Lower leg skin (tissue), 4 donors: ENCODE data around the gene SLC44A2. TPM values are rescaled to one million over a fixed set of nuclear protein-coding genes. Genes with fewer than 3 reads are reported as not detected.
"Not testable (repeated sequence)": the region's sequence is repeated elsewhere in the genome, so short reads cannot be mapped to it uniquely, and the experiment has no call there.

Source experiments
- DNase-seq, 2 donors: peaks; one replicate each; pipeline ENCODE4 v3.0.0-alpha.2; 2019; ENCODE audit warnings: low spot score in 2 of 2
- H3K4me3 ChIP-seq: fragments of 200-600 bp; sonication (generic); 2 replicates; pipeline ENCODE4 v1.5.1; 2017; ENCODE audit warnings: mild to moderate bottlenecking, low read depth; ENCODE audit not compliant: poor library complexity, severe bottlenecking
- POLR2A ChIP-seq, 2 donors: fragments of 450-650 bp; IDR thresholded peaks; one replicate each; pipeline ENCODE4 v1.6.1; 2016 to 2017; ENCODE audit warnings: antibody characterized with exemption in 2 of 2, mild to moderate bottlenecking in 1 of 2, moderate library complexity in 1 of 2
- WGBS, 2 donors: methylation state at CpG; one replicate each; pipeline ENCODE4 v1.1.5; 2018; 5-methylcytosine and 5-hydroxymethylcytosine counted together
- intact Hi-C: fragments of 100-400 bp; cut with DNase I; formaldehyde crosslinking; loops from one replicate; pipeline ENCODE4 v1.15.0; 2023; ENCODE audit warnings: low total_unique reads
- total RNA-seq, 4 donors: library from RNA; depleted of rRNA; stranded (reverse); fragments of >200 nt; gene quantifications; one replicate each; pipeline ENCODE4 v1.1.0, GENCODE V29; 2016
- TF ChIP-seq, protein P1 (sequence below), 3 donors: fragments of 450-650 bp; IDR thresholded peaks; one replicate each; pipeline ENCODE4 v1.5.1; 2016; ENCODE audit warnings: antibody characterized with exemption in 3 of 3, mild to moderate bottlenecking in 3 of 3, moderate library complexity in 2 of 3

Gene SLC44A2
- total RNA-seq, 4 donors from 2014 or later: 100 to 180 (median 129) TPM

- 4 to 5% methylated on average over 16 of the region's 16 CpGs for WGBS, 2 donors
- TF ChIP-seq, protein P1, sequence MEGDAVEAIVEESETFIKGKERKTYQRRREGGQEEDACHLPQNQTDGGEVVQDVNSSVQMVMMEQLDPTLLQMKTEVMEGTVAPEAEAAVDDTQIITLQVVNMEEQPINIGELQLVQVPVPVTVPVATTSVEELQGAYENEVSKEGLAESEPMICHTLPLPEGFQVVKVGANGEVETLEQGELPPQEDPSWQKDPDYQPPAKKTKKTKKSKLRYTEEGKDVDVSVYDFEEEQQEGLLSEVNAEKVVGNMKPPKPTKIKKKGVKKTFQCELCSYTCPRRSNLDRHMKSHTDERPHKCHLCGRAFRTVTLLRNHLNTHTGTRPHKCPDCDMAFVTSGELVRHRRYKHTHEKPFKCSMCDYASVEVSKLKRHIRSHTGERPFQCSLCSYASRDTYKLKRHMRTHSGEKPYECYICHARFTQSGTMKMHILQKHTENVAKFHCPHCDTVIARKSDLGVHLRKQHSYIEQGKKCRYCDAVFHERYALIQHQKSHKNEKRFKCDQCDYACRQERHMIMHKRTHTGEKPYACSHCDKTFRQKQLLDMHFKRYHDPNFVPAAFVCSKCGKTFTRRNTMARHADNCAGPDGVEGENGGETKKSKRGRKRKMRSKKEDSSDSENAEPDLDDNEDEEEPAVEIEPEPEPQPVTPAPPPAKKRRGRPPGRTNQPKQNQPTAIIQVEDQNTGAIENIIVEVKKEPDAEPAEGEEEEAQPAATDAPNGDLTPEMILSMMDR (IDR thresholded peaks at IDR 0.05): no peak
- no peak for TF ChIP-seq POLR2A (IDR thresholded peaks at IDR 0.05)
- no peak overlapping the region for H3K4me3 ChIP-seq
- intact Hi-C loops: no loop called here
- DNase-seq: no peak
Measured at GRCh38 chr19:10655457-10656312, 30.3 kb downstream of the SLC44A2 start.

DNA sequence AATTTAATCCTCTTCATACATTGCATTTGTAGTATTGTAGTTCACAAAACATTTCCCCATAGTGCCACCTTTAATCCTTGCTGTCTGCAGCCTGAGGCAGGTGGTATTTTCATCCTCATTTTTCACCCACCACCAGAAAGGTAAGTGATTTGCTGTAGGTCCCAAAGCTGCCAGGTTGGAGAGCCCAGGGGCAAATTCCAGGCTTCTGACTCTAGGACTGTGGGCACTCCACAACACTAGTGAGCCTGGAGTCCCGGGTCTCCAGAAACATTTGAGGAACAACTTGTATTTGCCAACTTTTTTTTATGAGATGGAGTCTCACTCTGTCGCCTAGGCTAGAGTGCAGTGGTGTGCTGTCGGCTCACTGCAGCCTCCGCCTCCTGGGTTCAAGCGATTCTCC is 35.0 kb downstream of the SLC44A2 start:
- DNase-seq: no peak
- WGBS, 2 donors: 67 to 76% methylated on average over 5 of the region's 5 CpGs
- TF ChIP-seq, protein P1 (IDR thresholded peaks at IDR 0.05): no peak
- TF ChIP-seq POLR2A (IDR thresholded peaks at IDR 0.05): no peak
- intact Hi-C loops: no loop called here
- H3K4me3 ChIP-seq: no peak overlapping the region

DNA sequence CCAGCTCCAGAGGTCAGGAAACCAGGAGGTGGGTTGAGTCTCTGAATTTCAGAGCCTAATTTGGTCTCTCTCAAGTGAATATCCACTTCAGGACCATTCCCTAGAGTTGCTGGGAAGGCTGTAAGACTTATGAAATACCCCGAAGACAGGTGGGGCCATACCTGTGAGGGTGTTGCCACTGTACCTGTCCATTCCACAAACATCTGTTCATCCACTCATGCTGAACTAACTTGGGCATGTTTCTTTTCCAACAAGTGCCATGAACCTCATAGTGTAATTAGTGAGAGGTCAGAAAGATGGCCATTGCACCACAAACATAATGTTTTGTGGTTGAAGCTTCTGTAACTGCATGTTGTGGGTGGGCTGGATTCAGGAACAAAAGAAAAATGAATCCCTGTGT is 36.6 kb downstream of the SLC44A2 start:
- WGBS, 2 donors: 60 to 78% methylated on average over 1 of the region's 1 CpG
- TF ChIP-seq POLR2A (IDR thresholded peaks at IDR 0.05): no peak
- TF ChIP-seq, protein P1 (IDR thresholded peaks at IDR 0.05): no peak

GRCh38 chr19:10662384-10663251 is 37.3 kb downstream of the SLC44A2 start:
- WGBS, 2 donors: 57% methylated on average over 14 of the region's 14 CpGs
- no peak overlapping the region for H3K4me3 ChIP-seq
- DNase-seq: no peak
- intact Hi-C loops: no loop called here
- TF ChIP-seq POLR2A (IDR thresholded peaks at IDR 0.05): no peak
- TF ChIP-seq, protein P1 (IDR thresholded peaks at IDR 0.05): no peak

More for the DNA sequence above, 36.6 kb downstream of the SLC44A2 start:
- no peak overlapping the region for H3K4me3 ChIP-seq
- intact Hi-C loops: no loop called here
- no peak for DNase-seq

DNA sequence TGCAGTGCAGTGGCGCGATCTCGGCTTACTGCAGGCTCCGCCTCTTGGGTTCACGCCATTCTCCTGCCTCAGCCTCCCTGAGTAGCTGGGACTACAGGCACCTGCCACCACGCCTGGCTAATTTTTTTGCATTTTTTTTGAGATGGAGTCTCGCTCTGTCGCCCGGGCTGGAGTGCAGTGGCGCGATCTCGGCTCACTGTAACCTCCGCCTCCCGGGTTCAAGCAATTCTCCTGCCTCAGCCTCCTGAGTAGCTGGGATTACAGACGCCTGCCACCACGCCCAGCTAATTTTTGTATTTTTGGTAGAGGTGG is 37.9 kb downstream of the SLC44A2 start:
- DNase-seq, H3K4me3 ChIP-seq, intact Hi-C loops: not testable (repeated sequence)
- 88 to 93% methylated on average over 16 of the region's 16 CpGs for WGBS, 2 donors

- no peak for DNase-seq
- TF ChIP-seq POLR2A (IDR thresholded peaks at IDR 0.05): no peak
- TF ChIP-seq, protein P1 (IDR thresholded peaks at IDR 0.05): no peak
- intact Hi-C loops: no loop called here
- H3K4me3 ChIP-seq: no peak overlapping the region
- 74 to 86% methylated on average over 6 of the region's 6 CpGs for WGBS, 2 donors
Measured at GRCh38 chr19:10667867-10668266, 42.5 kb downstream of the SLC44A2 start.
